T-helper 9 cell (primary cell): ENCODE results near the gene PGA5.

Source experiments
- DNase-seq: peaks from one replicate; pipeline ENCODE4 v3.0.0-alpha.2; 2020

The PGA5 gene

GRCh38 chr11:61297746-61298145 lies 56.8 kb downstream of the PGA5 start:
- no peak for DNase-seq

- DNase-seq = no peak
Observed at GRCh38 chr11:61298663-61299244, 57.8 kb downstream of the PGA5 start.
